PFSK-1 (cell line): ENCODE measurements around the gene PTH2R.

Experiments
- POLR2AphosphoS5 ChIP-seq: IDR thresholded peaks from 2 replicates; pipeline ENCODE4 v1.6.1; 2012; ENCODE audit warnings: low read depth, mild to moderate bottlenecking, control low read depth, low read length, moderate library complexity
- SIN3A ChIP-seq: IDR thresholded peaks from 2 replicates; pipeline ENCODE4 v1.6.1; 2012; ENCODE audit warnings: mild to moderate bottlenecking, low read length, moderate library complexity, borderline replicate concordance; ENCODE audit not compliant: insufficient read depth
- TAF1 ChIP-seq: IDR thresholded peaks from 2 replicates; pipeline ENCODE4 v1.6.1; 2012; ENCODE audit warnings: low read length, control low read depth, borderline replicate concordance; ENCODE audit not compliant: insufficient read depth
- TF ChIP-seq, protein P1 (sequence below), 2 experiments: IDR thresholded peaks; 2 replicates each; pipeline versions ENCODE4 v1.6.1 to v1.8.0; 2011 to 2012; ENCODE audit warnings: low read depth in 2 of 2, low read length in 2 of 2, control low read depth in 1 of 2, inconsistent platforms in 1 of 2, mild to moderate bottlenecking in 1 of 2, moderate library complexity in 1 of 2; ENCODE audit not compliant: insufficient read depth in 1 of 2

DNA sequence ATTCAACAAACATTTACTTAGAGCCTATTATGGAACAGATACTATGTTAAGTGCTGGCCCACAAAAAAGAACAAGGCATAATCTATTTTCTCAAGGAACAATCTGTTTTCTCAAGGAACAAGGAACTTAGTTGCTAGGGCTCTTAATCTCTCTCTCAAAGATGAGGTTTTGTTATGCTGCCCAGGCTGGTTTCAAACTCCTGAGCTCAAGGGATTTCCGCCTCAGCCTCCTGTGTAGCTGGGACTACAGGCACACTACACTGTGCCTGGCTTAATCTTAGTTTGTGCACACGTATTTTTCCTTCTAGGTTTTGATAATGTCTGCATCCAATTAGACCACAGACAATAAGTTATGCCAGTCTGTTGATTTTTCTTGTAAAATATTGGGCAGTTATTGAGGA, 89.5 kb downstream of the PTH2R start:
- TF ChIP-seq, protein P1, sequence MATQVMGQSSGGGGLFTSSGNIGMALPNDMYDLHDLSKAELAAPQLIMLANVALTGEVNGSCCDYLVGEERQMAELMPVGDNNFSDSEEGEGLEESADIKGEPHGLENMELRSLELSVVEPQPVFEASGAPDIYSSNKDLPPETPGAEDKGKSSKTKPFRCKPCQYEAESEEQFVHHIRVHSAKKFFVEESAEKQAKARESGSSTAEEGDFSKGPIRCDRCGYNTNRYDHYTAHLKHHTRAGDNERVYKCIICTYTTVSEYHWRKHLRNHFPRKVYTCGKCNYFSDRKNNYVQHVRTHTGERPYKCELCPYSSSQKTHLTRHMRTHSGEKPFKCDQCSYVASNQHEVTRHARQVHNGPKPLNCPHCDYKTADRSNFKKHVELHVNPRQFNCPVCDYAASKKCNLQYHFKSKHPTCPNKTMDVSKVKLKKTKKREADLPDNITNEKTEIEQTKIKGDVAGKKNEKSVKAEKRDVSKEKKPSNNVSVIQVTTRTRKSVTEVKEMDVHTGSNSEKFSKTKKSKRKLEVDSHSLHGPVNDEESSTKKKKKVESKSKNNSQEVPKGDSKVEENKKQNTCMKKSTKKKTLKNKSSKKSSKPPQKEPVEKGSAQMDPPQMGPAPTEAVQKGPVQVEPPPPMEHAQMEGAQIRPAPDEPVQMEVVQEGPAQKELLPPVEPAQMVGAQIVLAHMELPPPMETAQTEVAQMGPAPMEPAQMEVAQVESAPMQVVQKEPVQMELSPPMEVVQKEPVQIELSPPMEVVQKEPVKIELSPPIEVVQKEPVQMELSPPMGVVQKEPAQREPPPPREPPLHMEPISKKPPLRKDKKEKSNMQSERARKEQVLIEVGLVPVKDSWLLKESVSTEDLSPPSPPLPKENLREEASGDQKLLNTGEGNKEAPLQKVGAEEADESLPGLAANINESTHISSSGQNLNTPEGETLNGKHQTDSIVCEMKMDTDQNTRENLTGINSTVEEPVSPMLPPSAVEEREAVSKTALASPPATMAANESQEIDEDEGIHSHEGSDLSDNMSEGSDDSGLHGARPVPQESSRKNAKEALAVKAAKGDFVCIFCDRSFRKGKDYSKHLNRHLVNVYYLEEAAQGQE (IDR thresholded peaks at IDR 0.05; ENCODE audit: insufficient read depth in 1 of 2, low read depth in 2 of 2, low read length in 2 of 2), result no peak
- no peak for TF ChIP-seq TAF1
- TF ChIP-seq POLR2AphosphoS5, result no peak
- no peak for TF ChIP-seq SIN3A
